HepG2 (cell line): ENCODE measurements around the gene PRR35. TPM values are rescaled to one million over a fixed set of nuclear protein-coding genes. Genes with fewer than 3 reads are reported as not detected.

Experiments used
- CTCF ChIP-seq: sonication (generic); formaldehyde crosslinking; IDR thresholded peaks from 2 replicates; pipeline ENCODE4 v1.5.0; 2020; ENCODE audit warnings: mild to moderate bottlenecking, missing genetic modification reagents, moderate library complexity
- NR2F2 ChIP-seq: IDR thresholded peaks from 2 replicates; pipeline ENCODE4 v1.6.1; 2012; ENCODE audit warnings: low read depth, inconsistent platforms, borderline replicate concordance
- TFE3 ChIP-seq: IDR thresholded peaks from 2 replicates; pipeline ENCODE4 v1.6.1; 2016
- ZBTB1 ChIP-seq: sonication (generic); formaldehyde crosslinking; IDR thresholded peaks from 2 replicates; pipeline ENCODE4 v1.4.0; 2020; ENCODE audit warnings: missing genetic modification reagents, borderline replicate concordance
- ZGPAT ChIP-seq: IDR thresholded peaks from 2 replicates; pipeline ENCODE4 v1.6.1; 2016; ENCODE audit warnings: mild to moderate bottlenecking
- ZNF281 ChIP-seq: sonication (generic); formaldehyde crosslinking; IDR thresholded peaks from 2 replicates; pipeline ENCODE4 v1.4.0; 2020; ENCODE audit warnings: missing genetic modification reagents, borderline replicate concordance
- ZNF432 ChIP-seq: sonication (generic); formaldehyde crosslinking; IDR thresholded peaks from 2 replicates; pipeline ENCODE4 v1.5.0; 2020; ENCODE audit warnings: missing genetic modification reagents, mild to moderate bottlenecking, borderline replicate concordance
- ZNF574 ChIP-seq: sonication (generic); formaldehyde crosslinking; IDR thresholded peaks from 2 replicates; pipeline ENCODE4 v1.4.0; 2020; ENCODE audit warnings: missing genetic modification reagents
- ZNF598 ChIP-seq: sonication (generic); formaldehyde crosslinking; IDR thresholded peaks from 2 replicates; pipeline ENCODE4 v1.5.1; 2020; ENCODE audit warnings: mild to moderate bottlenecking, missing genetic modification reagents, borderline replicate concordance
- ZNF687 ChIP-seq: sonication (generic); formaldehyde crosslinking; IDR thresholded peaks from 2 replicates; pipeline ENCODE4 v1.5.1; 2020; ENCODE audit warnings: mild to moderate bottlenecking, missing genetic modification reagents, moderate library complexity
- ZSCAN25 ChIP-seq: sonication (generic); formaldehyde crosslinking; IDR thresholded peaks from 2 replicates; pipeline ENCODE4 v1.8.0; 2022; ENCODE audit warnings: mild to moderate bottlenecking, missing genetic modification reagents
- polyA plus RNA-seq, 8 experiments: library from polyadenylated mRNA; depleted of rRNA in 3 of 8; stranded (reverse) in 7 of 8; unstranded in 1 of 8; fragments of >200 nt; fragmentation: Illumina TruSeq in 4 of 8; extraction: Trizol in 4 of 8; gene quantifications; 2 replicates each; pipeline versions ENCODE4 v1.2.1 to v1.2.3, GENCODE V29; 2011 to 2016; ENCODE audit warnings: low read depth in 4 of 8, missing spikeins in 1 of 8, mixed read lengths in 1 of 8; ENCODE audit not compliant: insufficient read depth in 1 of 8
- total RNA-seq, 5 experiments: library from RNA; depleted of rRNA; stranded (reverse); fragments of >200 nt; fragmentation: Illumina TruSeq; extraction: Trizol; gene quantifications; 2 replicates each; pipeline ENCODE4 v1.2.3, GENCODE V29; 2016; ENCODE audit warnings: low read depth in 1 of 5

Gene PRR35
- total and polyA plus RNA-seq, 2 of the 13 experiments (the other 11 are each of a cell fraction or from before 2014, with no cell fraction given): 0.07 to 0.16 TPM

- TF ChIP-seq ZNF687 (CRISPR knock-in tag) (peak; percentile 88), NR2F2 (0 out of 2 replicates have a peak, but pooled peaks have one; percentile 15), ZNF574 (peak; percentile 74), ZBTB1 (CRISPR knock-in tag) (no peak), CTCF (CRISPR knock-in tag) (peak; percentile 92), ZGPAT (0 out of 2 replicates have a peak, but pooled peaks have one; percentile 26), ZNF432 (CRISPR knock-in tag) (no peak), ZNF281 (CRISPR knock-in tag) (no peak), ZSCAN25 (CRISPR knock-in tag) (peak; percentile 38; the same call in 1 of the 2 replicates), TFE3 (0 out of 2 replicates have a peak, but pooled peaks have one; percentile 28), ZNF598 (CRISPR knock-in tag) (0 out of 2 replicates have a peak, but pooled peaks have one; percentile 58)
These were observed 50.6 kb downstream of the PRR35 start (continued) for GRCh38 chr16:610513-611381.
